ENCODE data around the gene GEMIN4.
"Not testable (repeated sequence)": the region's sequence is repeated elsewhere in the genome, so short reads cannot be mapped to it uniquely, and the experiment has no call there.

Gene GEMIN4

GRCh38 chr17:752002-752619, at the start of gene GEMIN4:
TSS of gene GEMIN4 (minus strand) at chr17:752264. CDS start at chr17:752142, 122 bp downstream.
- H3K9me3 Mint-ChIP-seq = peaks cover 7 to 10% of the 10 kb centered on the region in 2 donors
- ATAC-seq (peak; percentile 92), DNase-seq (peak; percentile 98 to 100)
- peaks cover 46% of the 10 kb centered on the region for H3K4me1 Mint-ChIP-seq
- H3K27ac Mint-ChIP-seq = peak within 1 kb of the TSS; percentile 97 to 99
- no peaks in the 10 kb centered on the region for H3K27me3 Mint-ChIP-seq
- peak within 1 kb of the TSS; percentile 93 to 99 for H3K4me3 Mint-ChIP-seq

- Mint-ChIP-seq H3K4me3 (no peak overlapping the region), H3K4me1 (no peaks in the 10 kb centered on the region), H3K27me3 (no peaks in the 10 kb centered on the region), H3K27ac (no peak overlapping the region), H3K9me3 (no peaks in the 10 kb centered on the region)
- no peak for DNase-seq
- no peak for ATAC-seq
These were observed 49.6 kb upstream of the GEMIN4 start for GRCh38 chr17:801660-802059.

GRCh38 chr17:800446-801242, 48.6 kb upstream of the GEMIN4 start:
- Mint-ChIP-seq H3K27ac (no peak overlapping the region), H3K4me1 (no peaks in the 10 kb centered on the region), H3K27me3 (no peaks in the 10 kb centered on the region), H3K9me3 (no peaks in the 10 kb centered on the region), H3K4me3 (no peak overlapping the region)
- ATAC-seq (no peak), DNase-seq (no peak)

GRCh38 chr17:799261-799660, 47.2 kb upstream of the GEMIN4 start:
- DNase-seq (no peak), ATAC-seq (no peak)
- H3K4me1 Mint-ChIP-seq = peaks cover 8% of the 10 kb centered on the region
- H3K9me3 Mint-ChIP-seq = no peaks in the 10 kb centered on the region
- H3K27me3 Mint-ChIP-seq = no peaks in the 10 kb centered on the region
- no peak overlapping the region for H3K4me3 Mint-ChIP-seq
- no peak overlapping the region for H3K27ac Mint-ChIP-seq

GRCh38 chr17:798246-798645, 46.2 kb upstream of the GEMIN4 start:
- no peak overlapping the region for H3K27ac Mint-ChIP-seq
- H3K27me3 Mint-ChIP-seq = no peaks in the 10 kb centered on the region
- H3K9me3 Mint-ChIP-seq = no peaks in the 10 kb centered on the region
- peaks cover 8% of the 10 kb centered on the region for H3K4me1 Mint-ChIP-seq
- no peak overlapping the region for H3K4me3 Mint-ChIP-seq
- no peak for DNase-seq
- no peak for ATAC-seq

- no peak overlapping the region for H3K4me3 Mint-ChIP-seq
- H3K27me3 Mint-ChIP-seq = no peaks in the 10 kb centered on the region
- H3K9me3 Mint-ChIP-seq = no peaks in the 10 kb centered on the region
- DNase-seq = no peak
- no peak for ATAC-seq
- no peak overlapping the region for H3K27ac Mint-ChIP-seq
- peaks cover 8% of the 10 kb centered on the region for H3K4me1 Mint-ChIP-seq
These were observed 45.3 kb upstream of the GEMIN4 start for GRCh38 chr17:797236-797840.

GRCh38 chr17:796609-797008, 44.5 kb upstream of the GEMIN4 start:
- DNase-seq = no peak
- no peak for ATAC-seq
- Mint-ChIP-seq H3K27ac (no peak overlapping the region), H3K9me3 (no peaks in the 10 kb centered on the region), H3K27me3 (no peaks in the 10 kb centered on the region), H3K4me1 (peaks cover 8% of the 10 kb centered on the region), H3K4me3 (no peak overlapping the region)

GRCh38 chr17:795721-796120, 43.7 kb upstream of the GEMIN4 start:
- no peak for DNase-seq
- Mint-ChIP-seq H3K27me3 (no peaks in the 10 kb centered on the region), H3K4me1 (peaks cover 8% of the 10 kb centered on the region), H3K27ac (no peak overlapping the region), H3K4me3 (no peak overlapping the region), H3K9me3 (no peaks in the 10 kb centered on the region)
- ATAC-seq = no peak

- DNase-seq = no peak
These were observed 43.2 kb upstream of the GEMIN4 start for GRCh38 chr17:795276-795675.

GRCh38 chr17:794876-795275, 42.8 kb upstream of the GEMIN4 start:
- H3K4me3 Mint-ChIP-seq = peak overlapping the region in 1 of 2 donors; percentile 2
- no peaks in the 10 kb centered on the region for H3K9me3 Mint-ChIP-seq
- H3K27me3 Mint-ChIP-seq = no peaks in the 10 kb centered on the region
- H3K4me1 Mint-ChIP-seq = peaks cover 12% of the 10 kb centered on the region
- peak overlapping the region in 1 of 2 donors; percentile 67 for H3K27ac Mint-ChIP-seq
- ATAC-seq (peak; percentile 72), DNase-seq (peak; percentile 28 to 39)

More at GRCh38 chr17:795276-795675, 43.2 kb upstream of the GEMIN4 start:
- Mint-ChIP-seq H3K4me3 (no peak overlapping the region), H3K27me3 (no peaks in the 10 kb centered on the region), H3K9me3 (no peaks in the 10 kb centered on the region), H3K27ac (peak overlapping the region in 1 of 2 donors; percentile 66), H3K4me1 (peaks cover 8% of the 10 kb centered on the region)
- ATAC-seq = no peak

- Mint-ChIP-seq H3K4me3 (no peak overlapping the region), H3K4me1 (peaks cover 15% of the 10 kb centered on the region), H3K9me3 (no peaks in the 10 kb centered on the region), H3K27me3 (no peaks in the 10 kb centered on the region), H3K27ac (no peak overlapping the region)
- ATAC-seq = no peak
- DNase-seq = no peak
These were observed 40.2 kb upstream of the GEMIN4 start for GRCh38 chr17:792277-792676.

- no peak overlapping the region for H3K4me3 Mint-ChIP-seq
- ATAC-seq (no peak), DNase-seq (no peak)
- H3K27ac Mint-ChIP-seq = no peak overlapping the region
- H3K27me3 Mint-ChIP-seq = no peaks in the 10 kb centered on the region
- peaks cover 15% of the 10 kb centered on the region for H3K4me1 Mint-ChIP-seq
- no peaks in the 10 kb centered on the region for H3K9me3 Mint-ChIP-seq
These were observed 39.8 kb upstream of the GEMIN4 start for GRCh38 chr17:791829-792228.

- not testable (repeated sequence) for DNase-seq, ATAC-seq, H3K4me3 Mint-ChIP-seq, H3K27me3 Mint-ChIP-seq, H3K9me3 Mint-ChIP-seq, H3K27ac Mint-ChIP-seq
- H3K4me1 Mint-ChIP-seq = peaks cover 15% of the 10 kb centered on the region
These were observed 38.8 kb upstream of the GEMIN4 start for GRCh38 chr17:790874-791247.

- not testable (repeated sequence) for H3K27ac Mint-ChIP-seq, ATAC-seq, H3K9me3 Mint-ChIP-seq, H3K27me3 Mint-ChIP-seq, DNase-seq, H3K4me3 Mint-ChIP-seq
- peaks cover 15% of the 10 kb centered on the region for H3K4me1 Mint-ChIP-seq
These were observed 38.1 kb upstream of the GEMIN4 start for GRCh38 chr17:789931-790873.

- Mint-ChIP-seq H3K4me3 (no peak overlapping the region), H3K9me3 (no peaks in the 10 kb centered on the region), H3K27ac (peak overlapping the region in 1 of 2 donors; percentile 78), H3K27me3 (no peaks in the 10 kb centered on the region), H3K4me1 (peaks cover 14% of the 10 kb centered on the region)
- DNase-seq = no peak
- no peak for ATAC-seq
These were observed 37.2 kb upstream of the GEMIN4 start for GRCh38 chr17:789160-789840.

Data from stimulated activated naive CD8-positive, alpha-beta T cell treated with anti-CD3 and anti-CD28 coated beads, Interleukin-15, amount 100 ng/mL, for 72 hours (primary cell).